A549 (cell line): ENCODE data around the gene PIGV. TPM values are rescaled to one million over a fixed set of nuclear protein-coding genes. Genes with fewer than 3 reads are reported as not detected.

Source experiments
- ATAC-seq, 2 experiments: fragments of 200-7000 bp in 1 of 2; fragments of >200 bp in 1 of 2; cut with Nextera tagmentation in 1 of 2; cut with Tn5 transposase in 1 of 2; 3 replicates each; pipeline versions ENCODE4 v1.8.0 to v1.9.1; 2018 to 2020; ENCODE audit warnings: mild to moderate bottlenecking in 1 of 2, moderate library complexity in 1 of 2
- CTCF ChIA-PET: fragments of 300-600 bp; sonication (Branson Sonifier 250); formaldehyde crosslinking; extraction: SDS; loops from one replicate; lab custom pipeline; 2021; ENCODE audit warnings: antibody characterized with exemption, inconsistent platforms; lab: Yijun Ruan, JAX
- POLR2A ChIA-PET: fragments of 350-600 bp; formaldehyde crosslinking; extraction: SDS; loops from one replicate; lab custom pipeline; 2021; ENCODE audit warnings: antibody characterized with exemption, inconsistent platforms; lab: Yijun Ruan, JAX
- DNase-seq, 2 experiments: peaks; one replicate each; pipeline versions ENCODE4 v3.0.0 to v3.0.0-alpha.2; 2011 to 2016; ENCODE audit warnings: low read depth in 1 of 2, low spot score in 1 of 2
- FAIRE-seq: peaks from 2 replicates; lab custom pipeline; 2011; peaks lifted over from hg19 to GRCh38; lab: Jason Lieb, UNC
- H3K27ac ChIP-seq, 2 experiments: fragments of >200 bp; sonication (Bioruptor Twin); formaldehyde crosslinking; 3 replicates each; pipeline ENCODE4 v1.5.1; 2016 to 2017
- H3K4me1 ChIP-seq: fragments of >200 bp; sonication (Bioruptor Twin); formaldehyde crosslinking; 3 replicates; pipeline ENCODE4 v1.6.1; 2016
- H3K4me2 ChIP-seq: fragments of >200 bp; sonication (Bioruptor Twin); formaldehyde crosslinking; 3 replicates; pipeline ENCODE4 v1.6.1; 2016
- H3K4me3 ChIP-seq: fragments of >200 bp; sonication (Bioruptor Twin); formaldehyde crosslinking; 3 replicates; pipeline ENCODE4 v1.5.1; 2016
- H3K9me3 ChIP-seq: fragments of >200 bp; sonication (Bioruptor Twin); formaldehyde crosslinking; 3 replicates; pipeline ENCODE4 v1.6.1; 2016
- CBX2 ChIP-seq: fragments of 200-600 bp; sonication (generic); IDR thresholded peaks from 2 replicates; pipeline ENCODE4 v1.6.1; 2016; ENCODE audit warnings: low read depth, mild to moderate bottlenecking, borderline replicate concordance
- CBX8 ChIP-seq: fragments of 200-600 bp; sonication (generic); IDR thresholded peaks from 2 replicates; pipeline ENCODE4 v1.6.1; 2016
- CHD2 ChIP-seq: fragments of 150-350 bp; IDR thresholded peaks from 2 replicates; pipeline ENCODE4 v1.6.1; 2014; ENCODE audit warnings: low read length; ENCODE audit not compliant: partially characterized antibody
- EHMT2 ChIP-seq: fragments of 200-600 bp; sonication (generic); IDR thresholded peaks from 2 replicates; pipeline ENCODE4 v1.6.1; 2016; ENCODE audit warnings: antibody characterized with exemption, low read depth, mild to moderate bottlenecking, moderate library complexity
- EP300 ChIP-seq, 2 experiments: fragments of >200 bp; sonication (Bioruptor Twin); formaldehyde crosslinking; IDR thresholded peaks; 2 replicates in 1 of 2; 3 replicates in 1 of 2; pipeline ENCODE4 v1.6.1; 2016 to 2017
- FOSL2 ChIP-seq, 2 experiments: fragments of 450-650 bp in 1 of 2; fragments of >200 bp in 1 of 2; sonication (Bioruptor Twin) in 1 of 2; formaldehyde crosslinking; IDR thresholded peaks; 2 replicates each; pipeline versions ENCODE4 v1.5.0 to v1.6.1; 2016 to 2020; ENCODE audit warnings: mild to moderate bottlenecking in 1 of 2, moderate library complexity in 1 of 2
- FOXS1 ChIP-seq: fragments of 250-450 bp; sonication (Bioruptor Pico); IDR thresholded peaks from 2 replicates; pipeline ENCODE4 v1.5.0; 2020; ENCODE audit warnings: mild to moderate bottlenecking, moderate library complexity
- HOXB13 ChIP-seq: fragments of 250-450 bp; sonication (Bioruptor Pico); IDR thresholded peaks from 2 replicates; pipeline ENCODE4 v1.5.0; 2020; ENCODE audit warnings: low read depth, mild to moderate bottlenecking, moderate library complexity
- HOXB5 ChIP-seq: fragments of 250-450 bp; sonication (Bioruptor Pico); IDR thresholded peaks from 2 replicates; pipeline ENCODE4 v1.5.0; 2020; ENCODE audit warnings: mild to moderate bottlenecking, moderate library complexity
- KDM1A ChIP-seq: fragments of 200-600 bp; sonication (generic); IDR thresholded peaks from 2 replicates; pipeline ENCODE4 v1.6.1; 2016; ENCODE audit warnings: low read depth, mild to moderate bottlenecking
- MAZ ChIP-seq: fragments of 150-350 bp; IDR thresholded peaks from 2 replicates; pipeline ENCODE4 v1.6.1; 2014; ENCODE audit warnings: antibody characterized with exemption, low read depth, low read length, borderline replicate concordance
- MYC ChIP-seq: IDR thresholded peaks from 2 replicates; pipeline ENCODE4 v1.6.1; 2012; ENCODE audit warnings: mild to moderate bottlenecking, inconsistent platforms, low read length, improper control_type of control experiment, borderline replicate concordance
- NFE2L2 ChIP-seq: fragments of 150-350 bp; conservative IDR thresholded peaks from 2 replicates; pipeline ENCODE4 v1.6.1; 2014; ENCODE audit warnings: low read length
- RAD21 ChIP-seq, 2 experiments: fragments of >200 bp in 1 of 2; sonication (Bioruptor Twin) in 1 of 2; formaldehyde crosslinking in 1 of 2; IDR thresholded peaks in 1 of 2; conservative IDR thresholded peaks in 1 of 2; 2 replicates in 1 of 2; 3 replicates in 1 of 2; pipeline ENCODE4 v1.6.1; 2012 to 2018; ENCODE audit warnings: inconsistent platforms in 1 of 2
- RCOR1 ChIP-seq: fragments of 150-350 bp; IDR thresholded peaks from 2 replicates; pipeline ENCODE4 v1.6.1; 2014; ENCODE audit warnings: antibody characterized with exemption, low read length, low read depth
- SREBF2 ChIP-seq: fragments of 450-650 bp; IDR thresholded peaks from 2 replicates; pipeline ENCODE4 v1.6.1; 2014; ENCODE audit warnings: mild to moderate bottlenecking, moderate library complexity
- ZC3H11A ChIP-seq: fragments of 450-650 bp; IDR thresholded peaks from 2 replicates; pipeline ENCODE4 v1.6.1; 2014; ENCODE audit warnings: antibody characterized with exemption, mild to moderate bottlenecking
- ZFP36 ChIP-seq: fragments of 450-650 bp; IDR thresholded peaks from 2 replicates; pipeline ENCODE4 v1.6.1; 2014; ENCODE audit warnings: borderline replicate concordance; ENCODE audit not compliant: partially characterized antibody
- ZNF302 ChIP-seq: fragments of 250-450 bp; sonication (Bioruptor Pico); IDR thresholded peaks from 2 replicates; pipeline ENCODE4 v1.9.0; 2021; ENCODE audit warnings: inconsistent platforms, mild to moderate bottlenecking, moderate library complexity
- ZSCAN20 ChIP-seq: fragments of 250-450 bp; sonication (Bioruptor Pico); IDR thresholded peaks from 2 replicates; pipeline ENCODE4 v1.8.0; 2022; ENCODE audit warnings: mild to moderate bottlenecking, moderate library complexity
- WGBS: methylation state at CpG from one replicate; pipeline ENCODE4 v1.1.6; 2017; ENCODE audit errors: missing lambda C conversion rate; 5-methylcytosine and 5-hydroxymethylcytosine counted together
- polyA plus RNA-seq, 4 experiments: library from polyadenylated mRNA; depleted of rRNA in 3 of 4; stranded (reverse); fragments of >200 nt; fragmentation: RNase III in 1 of 4; extraction: RNeasy Plus Mini Kit Qiagen cat#74134 plus additional on column Dnase treatment in 1 of 4; gene quantifications; 2 replicates in 3 of 4; 3 replicates in 1 of 4; pipeline ENCODE4 v1.2.3, GENCODE V29; 2011 to 2017
- TF ChIP-seq, protein P1 (sequence below): IDR thresholded peaks from 2 replicates; pipeline ENCODE4 v1.6.1; 2012
- TF ChIP-seq, protein P2 (sequence below): fragments of 150-350 bp; IDR thresholded peaks from 2 replicates; pipeline ENCODE4 v1.6.1; 2014; ENCODE audit warnings: low read depth, mild to moderate bottlenecking, low read length
- TF ChIP-seq, protein P3 (sequence below): fragments of >200 bp; sonication (Bioruptor Twin); formaldehyde crosslinking; IDR thresholded peaks from 3 replicates; pipeline ENCODE4 v1.6.1; 2016
- TF ChIP-seq, protein P4 (sequence below): fragments of >200 bp; sonication (Bioruptor Twin); formaldehyde crosslinking; IDR thresholded peaks from 2 replicates; pipeline ENCODE4 v1.6.1; 2016
- TF ChIP-seq, protein P5 (sequence below): fragments of 250-450 bp; sonication (Bioruptor Pico); IDR thresholded peaks from 2 replicates; pipeline ENCODE4 v1.5.0; 2021; ENCODE audit warnings: mild to moderate bottlenecking, moderate library complexity, borderline replicate concordance
- TF ChIP-seq, protein P6 (sequence below): fragments of 250-450 bp; sonication (Bioruptor Pico); IDR thresholded peaks from 2 replicates; pipeline ENCODE4 v1.5.0; 2020; ENCODE audit warnings: low read depth, mild to moderate bottlenecking, moderate library complexity

The PIGV gene
- polyA plus RNA-seq, 2 of the 4 experiments (the other 2 are of a cell fraction) = 7.0 to 16.2 TPM

DNA sequence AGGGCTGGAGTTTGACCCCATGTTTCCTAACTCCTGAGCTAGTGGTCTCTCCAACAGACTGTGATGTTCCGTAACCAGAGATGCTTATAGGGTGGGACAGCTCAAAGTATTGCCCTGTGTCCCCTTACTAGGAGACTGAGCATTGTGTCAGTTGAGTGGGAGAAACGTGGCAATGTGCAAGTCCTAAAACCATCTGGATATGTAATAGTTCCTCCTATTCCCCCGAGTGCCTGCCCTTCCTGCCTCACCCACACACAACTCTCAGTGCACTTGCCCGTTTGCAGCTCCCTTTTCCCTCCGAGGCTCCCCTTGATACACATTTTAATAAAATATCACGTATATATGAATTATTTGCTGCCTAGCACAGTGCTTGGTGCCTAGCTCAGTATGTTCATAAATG, 3.4 kb downstream of the PIGV start:
- DNase-seq = no peak
- no peak overlapping the region for H3K27ac ChIP-seq
- H3K9me3 ChIP-seq = no peaks in the 10 kb centered on the region
- no peak overlapping the region for H3K4me3 ChIP-seq
- ChIA-PET CTCF (interaction anchor here (0.7 to 6.2 kb wide), 11 partner anchors 9 to 189 kb away, joined by 3 to 215 read pairs (median 12); no protein-coding TSS in a partner anchor), POLR2A (no interaction called here)
- no peak overlapping the region for H3K4me2 ChIP-seq
- WGBS = 63% methylated on average over 6 of the region's 6 CpGs
- FAIRE-seq = no peak
- ATAC-seq = no peak
- peaks cover 14% of the 10 kb centered on the region for H3K4me1 ChIP-seq
- TF ChIP-seq ZFP36 = no peak
- TF ChIP-seq EHMT2 = no peak
- no peak for TF ChIP-seq MAZ
- TF ChIP-seq, protein P1, sequence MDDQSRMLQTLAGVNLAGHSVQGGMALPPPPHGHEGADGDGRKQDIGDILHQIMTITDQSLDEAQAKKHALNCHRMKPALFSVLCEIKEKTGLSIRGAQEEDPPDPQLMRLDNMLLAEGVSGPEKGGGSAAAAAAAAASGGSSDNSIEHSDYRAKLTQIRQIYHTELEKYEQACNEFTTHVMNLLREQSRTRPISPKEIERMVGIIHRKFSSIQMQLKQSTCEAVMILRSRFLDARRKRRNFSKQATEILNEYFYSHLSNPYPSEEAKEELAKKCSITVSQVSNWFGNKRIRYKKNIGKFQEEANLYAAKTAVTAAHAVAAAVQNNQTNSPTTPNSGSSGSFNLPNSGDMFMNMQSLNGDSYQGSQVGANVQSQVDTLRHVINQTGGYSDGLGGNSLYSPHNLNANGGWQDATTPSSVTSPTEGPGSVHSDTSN = no peak
- TF ChIP-seq, protein P2, sequence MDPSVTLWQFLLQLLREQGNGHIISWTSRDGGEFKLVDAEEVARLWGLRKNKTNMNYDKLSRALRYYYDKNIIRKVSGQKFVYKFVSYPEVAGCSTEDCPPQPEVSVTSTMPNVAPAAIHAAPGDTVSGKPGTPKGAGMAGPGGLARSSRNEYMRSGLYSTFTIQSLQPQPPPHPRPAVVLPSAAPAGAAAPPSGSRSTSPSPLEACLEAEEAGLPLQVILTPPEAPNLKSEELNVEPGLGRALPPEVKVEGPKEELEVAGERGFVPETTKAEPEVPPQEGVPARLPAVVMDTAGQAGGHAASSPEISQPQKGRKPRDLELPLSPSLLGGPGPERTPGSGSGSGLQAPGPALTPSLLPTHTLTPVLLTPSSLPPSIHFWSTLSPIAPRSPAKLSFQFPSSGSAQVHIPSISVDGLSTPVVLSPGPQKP = no peak
- TF ChIP-seq, protein P3, sequence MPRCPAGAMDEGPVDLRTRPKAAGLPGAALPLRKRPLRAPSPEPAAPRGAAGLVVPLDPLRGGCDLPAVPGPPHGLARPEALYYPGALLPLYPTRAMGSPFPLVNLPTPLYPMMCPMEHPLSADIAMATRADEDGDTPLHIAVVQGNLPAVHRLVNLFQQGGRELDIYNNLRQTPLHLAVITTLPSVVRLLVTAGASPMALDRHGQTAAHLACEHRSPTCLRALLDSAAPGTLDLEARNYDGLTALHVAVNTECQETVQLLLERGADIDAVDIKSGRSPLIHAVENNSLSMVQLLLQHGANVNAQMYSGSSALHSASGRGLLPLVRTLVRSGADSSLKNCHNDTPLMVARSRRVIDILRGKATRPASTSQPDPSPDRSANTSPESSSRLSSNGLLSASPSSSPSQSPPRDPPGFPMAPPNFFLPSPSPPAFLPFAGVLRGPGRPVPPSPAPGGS = no peak
- TF ChIP-seq, protein P4, sequence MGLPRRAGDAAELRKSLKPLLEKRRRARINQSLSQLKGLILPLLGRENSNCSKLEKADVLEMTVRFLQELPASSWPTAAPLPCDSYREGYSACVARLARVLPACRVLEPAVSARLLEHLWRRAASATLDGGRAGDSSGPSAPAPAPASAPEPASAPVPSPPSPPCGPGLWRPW = no peak
- no peak for TF ChIP-seq CBX8
- TF ChIP-seq HOXB13 (CRISPR knock-in tag) = no peak

DNA sequence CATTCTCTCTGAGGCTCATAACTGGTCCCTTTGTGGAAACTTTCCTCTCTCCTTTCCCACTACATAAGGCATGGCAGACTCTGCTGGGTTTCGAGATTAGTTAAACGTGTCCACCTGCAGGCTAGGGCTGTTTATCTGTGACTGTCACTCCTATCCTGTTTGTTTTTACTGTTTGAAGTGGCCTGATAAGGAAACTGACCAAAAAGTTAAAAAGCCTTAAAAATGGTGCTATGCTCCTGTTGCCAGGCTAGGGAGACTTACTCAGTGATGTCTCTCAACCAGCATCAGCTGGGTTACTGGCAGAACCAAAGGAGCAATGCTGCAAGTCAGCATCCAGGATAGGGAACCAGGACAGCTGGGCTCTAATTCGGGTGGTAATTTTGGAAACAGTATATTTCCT, 3.9 kb downstream of the PIGV start:
- TF ChIP-seq RCOR1 = no peak
- no peak for TF ChIP-seq CBX2
- no peak for TF ChIP-seq MYC
- TF ChIP-seq EP300 (IDR thresholded peaks at IDR 0.05) = no peak
- TF ChIP-seq, protein P3 = no peak
- no peak for TF ChIP-seq KDM1A
- TF ChIP-seq ZSCAN20 = no peak
- no peak for TF ChIP-seq FOXS1 (CRISPR knock-in tag)
- TF ChIP-seq HOXB5 = no peak
- no peak for TF ChIP-seq CHD2
- TF ChIP-seq, protein P4 = no peak
- TF ChIP-seq SREBF2 = no peak
- TF ChIP-seq FOSL2 (IDR thresholded peaks at IDR 0.05) = no peak
- no peak for TF ChIP-seq FOSL2 (CRISPR knock-in tag; IDR thresholded peaks at IDR 0.05)
- no peak for TF ChIP-seq ZC3H11A
- no peak for TF ChIP-seq RAD21 (conservative IDR thresholded peaks at IDR 0.05 in 1 of 2, IDR thresholded peaks at IDR 0.05 in 1 of 2)
- TF ChIP-seq NFE2L2 = no peak
- TF ChIP-seq, protein P5, sequence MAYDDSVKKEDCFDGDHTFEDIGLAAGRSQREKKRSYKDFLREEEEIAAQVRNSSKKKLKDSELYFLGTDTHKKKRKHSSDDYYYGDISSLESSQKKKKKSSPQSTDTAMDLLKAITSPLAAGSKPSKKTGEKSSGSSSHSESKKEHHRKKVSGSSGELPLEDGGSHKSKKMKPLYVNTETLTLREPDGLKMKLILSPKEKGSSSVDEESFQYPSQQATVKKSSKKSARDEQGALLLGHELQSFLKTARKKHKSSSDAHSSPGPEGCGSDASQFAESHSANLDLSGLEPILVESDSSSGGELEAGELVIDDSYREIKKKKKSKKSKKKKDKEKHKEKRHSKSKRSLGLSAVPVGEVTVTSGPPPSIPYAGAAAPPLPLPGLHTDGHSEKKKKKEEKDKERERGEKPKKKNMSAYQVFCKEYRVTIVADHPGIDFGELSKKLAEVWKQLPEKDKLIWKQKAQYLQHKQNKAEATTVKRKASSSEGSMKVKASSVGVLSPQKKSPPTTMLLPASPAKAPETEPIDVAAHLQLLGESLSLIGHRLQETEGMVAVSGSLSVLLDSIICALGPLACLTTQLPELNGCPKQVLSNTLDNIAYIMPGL (CRISPR knock-in tag) = no peak
- TF ChIP-seq ZNF302 (CRISPR knock-in tag) = no peak
- TF ChIP-seq, protein P6, sequence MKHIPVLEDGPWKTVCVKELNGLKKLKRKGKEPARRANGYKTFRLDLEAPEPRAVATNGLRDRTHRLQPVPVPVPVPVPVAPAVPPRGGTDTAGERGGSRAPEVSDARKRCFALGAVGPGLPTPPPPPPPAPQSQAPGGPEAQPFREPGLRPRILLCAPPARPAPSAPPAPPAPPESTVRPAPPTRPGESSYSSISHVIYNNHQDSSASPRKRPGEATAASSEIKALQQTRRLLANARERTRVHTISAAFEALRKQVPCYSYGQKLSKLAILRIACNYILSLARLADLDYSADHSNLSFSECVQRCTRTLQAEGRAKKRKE (CRISPR knock-in tag) = no peak
- H3K4me1 ChIP-seq = peaks cover 10% of the 10 kb centered on the region
- ATAC-seq (no peak), DNase-seq (no peak), FAIRE-seq (no peak)
- CTCF ChIA-PET = interaction anchor here (0.6 to 6.2 kb wide), 8 partner anchors 8 to 189 kb away, joined by 3 to 215 read pairs (median 15); no protein-coding TSS in a partner anchor
- POLR2A ChIA-PET = no interaction called here
- WGBS = 77% methylated on average over 3 of the region's 3 CpGs
- H3K27ac ChIP-seq = no peak overlapping the region
- no peaks in the 10 kb centered on the region for H3K9me3 ChIP-seq
- no peak overlapping the region for H3K4me3 ChIP-seq
- H3K4me2 ChIP-seq = no peak overlapping the region
